H1 (cell line): Measurements from ENCODE around the gene ADD1. TPM values are rescaled to one million over a fixed set of nuclear protein-coding genes. Genes with fewer than 3 reads are reported as not detected.

Experiments
- CTCF ChIA-PET: fragments of 300-600 bp; sonication (Branson Sonifier 250); formaldehyde crosslinking; loops from one replicate; lab custom pipeline; 2021; ENCODE audit not compliant: partially characterized antibody; lab: Charles Lee
- POLR2A ChIA-PET: fragments of 300-600 bp; sonication (Branson Sonifier 250); formaldehyde crosslinking; loops from one replicate; lab custom pipeline; 2021; ENCODE audit warnings: inconsistent platforms; ENCODE audit not compliant: partially characterized antibody; lab: Charles Lee
- DNase-seq, 2 experiments: peaks; one replicate each; pipeline versions ENCODE4 v3.0.0 to v3.0.0-alpha.2; 2010 to 2022; ENCODE audit warnings: low spot score in 2 of 2, low read depth in 1 of 2, mixed read lengths in 1 of 2
- FAIRE-seq: peaks from 2 replicates; lab custom pipeline; 2011; peaks lifted over from hg19 to GRCh38; lab: Jason Lieb, UNC
- H2AFZ ChIP-seq: 2 replicates; pipeline ENCODE4 v1.8.1; 2012; ENCODE audit warnings: low read length, inconsistent platforms
- H2AK5ac ChIP-seq: 2 replicates; pipeline ENCODE4 v1.6.1; 2013; ENCODE audit warnings: low read depth, low read length
- H2BK120ac ChIP-seq: replicated peaks from 2 replicates; pipeline ENCODE3; 2013; ENCODE audit warnings: low read depth, low read length, inconsistent platforms
- H2BK12ac ChIP-seq: 2 replicates; pipeline ENCODE4 v1.6.1; 2013; ENCODE audit warnings: low read depth, low read length
- H2BK15ac ChIP-seq: 2 replicates; pipeline ENCODE4 v1.6.1; 2013; ENCODE audit warnings: low read length
- H2BK20ac ChIP-seq: 2 replicates; pipeline ENCODE4 v1.6.1; 2013; ENCODE audit warnings: low read length
- H2BK5ac ChIP-seq: 2 replicates; pipeline ENCODE4 v1.6.1; 2013; ENCODE audit warnings: low read depth, low read length
- H3K14ac ChIP-seq: 2 replicates; pipeline ENCODE4 v1.6.1; 2013; ENCODE audit warnings: inconsistent platforms; ENCODE audit not compliant: insufficient read length
- H3K18ac ChIP-seq: 2 replicates; pipeline ENCODE4 v1.6.1; 2013; ENCODE audit warnings: low read length; ENCODE audit errors: extremely low read depth
- H3K23ac ChIP-seq: 2 replicates; pipeline ENCODE4 v1.6.1; 2013; ENCODE audit warnings: inconsistent platforms; ENCODE audit not compliant: insufficient read length
- H3K23me2 ChIP-seq: 2 replicates; pipeline ENCODE4 v1.6.1; 2013; ENCODE audit warnings: low read depth, low read length
- H3K27ac ChIP-seq: 2 replicates; pipeline ENCODE4 v1.6.1; 2011; ENCODE audit warnings: low read depth, low read length, inconsistent platforms
- H3K27me3 ChIP-seq, 4 experiments: replicated peaks in 1 of 4; 1 replicate in 1 of 4; 2 replicates in 3 of 4; pipeline versions ENCODE4 v1.6.1 to v1.8.1; 2011 to 2013; ENCODE audit warnings: low read length in 3 of 4, mild to moderate bottlenecking in 3 of 4, inconsistent platforms in 2 of 4, mixed read lengths in 2 of 4, moderate library complexity in 1 of 4; ENCODE audit not compliant: control insufficient read depth in 3 of 4, insufficient read depth in 3 of 4; ENCODE audit errors: extremely low read depth in 1 of 4
- H3K36me3 ChIP-seq, 4 experiments: 2 replicates each; pipeline versions ENCODE4 v1.6.1 to v1.8.1; 2011 to 2013; ENCODE audit warnings: mild to moderate bottlenecking in 4 of 4, low read length in 3 of 4, moderate library complexity in 2 of 4, control low read depth in 1 of 4, inconsistent platforms in 1 of 4; ENCODE audit not compliant: insufficient read depth in 4 of 4, control insufficient read depth in 2 of 4
- H3K4ac ChIP-seq: replicated peaks from 2 replicates; pipeline ENCODE3; 2013; ENCODE audit warnings: low read length, low read depth, mixed read lengths, inconsistent platforms; ENCODE audit not compliant: insufficient read length
- H3K4me1 ChIP-seq, 4 experiments: replicated peaks in 1 of 4; 1 replicate in 1 of 4; 2 replicates in 3 of 4; pipeline versions ENCODE4 v1.6.1 to v1.8.1; 2011 to 2013; ENCODE audit warnings: low read length in 3 of 4, inconsistent platforms in 2 of 4, mixed read lengths in 1 of 4; ENCODE audit not compliant: insufficient read depth in 4 of 4, control insufficient read depth in 3 of 4
- H3K4me2 ChIP-seq, 2 experiments: 2 replicates each; pipeline versions ENCODE4 v1.6.1 to v1.8.1; 2011 to 2013; ENCODE audit warnings: low read depth in 2 of 2, low read length in 2 of 2, control low read depth in 1 of 2, inconsistent platforms in 1 of 2, mild to moderate bottlenecking in 1 of 2; ENCODE audit not compliant: insufficient read depth in 1 of 2
- H3K4me3 ChIP-seq, 4 experiments: fragments of 200-600, 300-600 bp in 1 of 4; sonication (generic), shearing (Covaris generic), sonication (Bioruptor Twin) in 1 of 4; 2 replicates each; pipeline versions ENCODE4 v1.5.1 to v1.8.1; 2011 to 2016; ENCODE audit warnings: low read length in 4 of 4, low read depth in 3 of 4, control low read depth in 2 of 4, inconsistent platforms in 2 of 4, mild to moderate bottlenecking in 2 of 4, mixed read lengths in 1 of 4, moderate library complexity in 1 of 4; ENCODE audit not compliant: insufficient read depth in 2 of 4; ENCODE audit errors: extremely low read depth in 1 of 4
- H3K56ac ChIP-seq: replicated peaks from 2 replicates; pipeline ENCODE3; 2013; ENCODE audit warnings: low read depth, mild to moderate bottlenecking, mixed read lengths, low read length, inconsistent platforms; ENCODE audit not compliant: insufficient read length
- H3K79me1 ChIP-seq: 2 replicates; pipeline ENCODE4 v1.6.1; 2013; ENCODE audit warnings: low read depth, low read length, control low read depth
- H3K79me2 ChIP-seq, 2 experiments: 2 replicates each; pipeline versions ENCODE4 v1.6.1 to v1.8.1; 2012 to 2013; ENCODE audit warnings: low read length in 2 of 2, mild to moderate bottlenecking in 2 of 2, inconsistent platforms in 1 of 2; ENCODE audit not compliant: insufficient read depth in 2 of 2, control insufficient read depth in 1 of 2
- H3K9ac ChIP-seq, 4 experiments: replicated peaks in 1 of 4; 1 replicate in 1 of 4; 2 replicates in 3 of 4; pipeline versions ENCODE4 v1.6.1 to v1.8.1; 2011 to 2013; ENCODE audit warnings: low read depth in 3 of 4, low read length in 3 of 4, control low read depth in 2 of 4, mild to moderate bottlenecking in 2 of 4, moderate library complexity in 2 of 4, inconsistent platforms in 1 of 4; ENCODE audit errors: extremely low read depth in 1 of 4
- H3K9me3 ChIP-seq, 2 experiments: 2 replicates each; pipeline versions ENCODE4 v1.6.1 to v1.8.1; 2012 to 2013; ENCODE audit warnings: mild to moderate bottlenecking in 2 of 2, moderate library complexity in 2 of 2, control low read depth in 1 of 2, inconsistent platforms in 1 of 2, low read depth in 1 of 2, low read length in 1 of 2, mixed read lengths in 1 of 2; ENCODE audit not compliant: insufficient read depth in 2 of 2
- H4K20me1 ChIP-seq, 2 experiments: replicated peaks in 1 of 2; 2 replicates each; pipeline versions ENCODE3 to v1.8.1; 2011 to 2013; ENCODE audit warnings: inconsistent platforms in 2 of 2, low read length in 2 of 2, mild to moderate bottlenecking in 1 of 2; ENCODE audit not compliant: insufficient read depth in 2 of 2, control insufficient read depth in 1 of 2
- H4K5ac ChIP-seq: 2 replicates; pipeline ENCODE4 v1.6.1; 2013; ENCODE audit warnings: low read length, low read depth, mixed read lengths, inconsistent platforms; ENCODE audit not compliant: insufficient read length
- H4K8ac ChIP-seq: 2 replicates; pipeline ENCODE4 v1.8.0; 2013; ENCODE audit warnings: mild to moderate bottlenecking, moderate library complexity, low read length, inconsistent platforms; ENCODE audit not compliant: insufficient read depth; ENCODE audit errors: extremely low read depth
- H4K91ac ChIP-seq: replicated peaks from 2 replicates; pipeline ENCODE3; 2013; ENCODE audit warnings: low read length, mixed read lengths, inconsistent platforms; ENCODE audit not compliant: insufficient read length
- ATF2 ChIP-seq: IDR thresholded peaks from 2 replicates; pipeline ENCODE4 v1.6.1; 2012; ENCODE audit warnings: low read length, inconsistent platforms
- BACH1 ChIP-seq: IDR thresholded peaks from 2 replicates; pipeline ENCODE4 v1.6.1; 2012; ENCODE audit warnings: low read length, improper control_type of control experiment
- KDM5A ChIP-seq: fragments of 200-600 bp; IDR thresholded peaks from 2 replicates; pipeline ENCODE4 v1.7.1; 2012; ENCODE audit warnings: mild to moderate bottlenecking, low read length, inconsistent platforms, mixed read lengths
- MAX ChIP-seq: IDR thresholded peaks from 2 replicates; pipeline ENCODE4 v1.6.1; 2012; ENCODE audit warnings: inconsistent platforms
- POLR2A ChIP-seq, 2 experiments: IDR thresholded peaks; 1 replicate in 1 of 2; 2 replicates in 1 of 2; pipeline ENCODE4 v1.6.1; 2011; ENCODE audit warnings: low read depth in 2 of 2, low read length in 2 of 2, mild to moderate bottlenecking in 2 of 2; ENCODE audit errors: control extremely low read depth in 1 of 2
- POLR2AphosphoS5 ChIP-seq: IDR thresholded peaks from 2 replicates; pipeline ENCODE4 v1.6.1; 2011; ENCODE audit warnings: low read depth, low read length
- SIRT6 ChIP-seq: IDR thresholded peaks from one replicate; pipeline ENCODE4 v1.7.1; 2012; ENCODE audit warnings: low read length, inconsistent platforms
- SUZ12 ChIP-seq: fragments of 200-600 bp; sonication (generic); IDR thresholded peaks from 2 replicates; pipeline ENCODE4 v1.6.1; 2012; ENCODE audit warnings: mild to moderate bottlenecking, inconsistent platforms, low read length, moderate library complexity, mixed read lengths
- TBP ChIP-seq: IDR thresholded peaks from 2 replicates; pipeline ENCODE4 v1.6.1; 2011; ENCODE audit warnings: low read depth, low read length, improper control_type of control experiment
- WGBS, 2 experiments: shearing (Covaris generic) in 1 of 2; methylation state at CpG; one replicate each; pipeline versions ENCODE4 v1.1.6 to v1.1.7; 2013 to 2015; ENCODE audit warnings: low lambda C conversion rate in 2 of 2, mixed read lengths in 2 of 2, inconsistent platforms in 1 of 2, low coverage in 1 of 2, missing lambda C conversion rate in 1 of 2; ENCODE audit not compliant: insufficient replicate concordance in 2 of 2, insufficient coverage in 1 of 2, insufficient read length in 1 of 2; ENCODE audit errors: extremely low coverage in 1 of 2, missing lambda C conversion rate in 1 of 2; 5-methylcytosine and 5-hydroxymethylcytosine counted together
- polyA plus RNA-seq, 7 experiments: library from polyadenylated mRNA; depleted of rRNA in 3 of 7; stranded (reverse) in 5 of 7; unstranded in 2 of 7; fragments of >200 nt in 5 of 7; fragments of 200-250 nt in 2 of 7; gene quantifications; 1 replicate in 5 of 7; 2 replicates in 1 of 7; 4 replicates in 1 of 7; pipeline versions ENCODE4 v1.2.1 to v1.2.3, GENCODE V29; 2011 to 2013; ENCODE audit warnings: missing spikeins in 2 of 7, mixed read lengths in 2 of 7
- total RNA-seq: library from RNA; stranded (reverse); fragmentation: NEBNext Ultra II Directional; extraction: Animal tissue kit (Norgen Biotek cat#: 25700); gene quantifications from 2 replicates; pipeline ENCODE4 v1.2.1, GENCODE V29; 2021

ADD1 gene
- total and polyA plus RNA-seq, 2 of the 8 experiments (the other 6 are each of a cell fraction or from before 2014, with no cell fraction given), result 113 to 143 TPM

GRCh38 chr4:2941138-2942036 lies 97.7 kb downstream of the ADD1 start:
- Histone ChIP-seq H2BK120ac (no peak overlapping the region), H3K23ac (no peak overlapping the region), H3K36me3 (peaks cover 46 to 81% (median 69%) of the 10 kb centered on the region in 4 experiments), H3K4ac (no peak overlapping the region), H3K27me3 (no peaks in the 10 kb centered on the region), H4K8ac (no peak overlapping the region), H2BK12ac (no peak overlapping the region), H3K79me2 (peaks cover 0 to under 1% of the 10 kb centered on the region in 2 experiments; a peak in 1 of 4 replicates), H3K56ac (no peak overlapping the region), H3K27ac (no peak overlapping the region), H4K91ac (no peak overlapping the region), H2BK15ac (no peak overlapping the region), H4K20me1 (peaks cover 15 to 26% of the 10 kb centered on the region in 2 experiments), H2AK5ac (no peak overlapping the region), H3K4me3 (no peak overlapping the region), H3K9ac (no peak overlapping the region), H2BK20ac (no peak overlapping the region), H3K4me1 (peaks cover 0 to 5% (median 0%) of the 10 kb centered on the region in 4 experiments; a peak in 2 of 7 replicates), H3K18ac (no peak overlapping the region), H2AFZ (no peak overlapping the region), H2BK5ac (no peak overlapping the region), H3K79me1 (peaks cover 7% of the 10 kb centered on the region; the same call in 1 of the 2 replicates), H3K14ac (no peak overlapping the region), H3K23me2 (no peaks in the 10 kb centered on the region), H3K9me3 (no peaks in the 10 kb centered on the region; a peak in 1 of 4 replicates), H3K4me2 (no peak overlapping the region), H4K5ac (no peak overlapping the region)
- no peak for DNase-seq
- POLR2A ChIA-PET, result interaction anchor here (0.6 to 1.3 kb wide), 3 partner anchors 10 to 520 kb away, joined by 3 to 4 read pairs (median 3); no protein-coding TSS in a partner anchor
- no peak for FAIRE-seq
- CTCF ChIA-PET, result interaction anchor here (0.7 to 1.0 kb wide), 3 partner anchors 12 to 182 kb away, joined by 3 to 4 read pairs (median 3); no protein-coding TSS in a partner anchor
- TF ChIP-seq SIRT6 (no peak), ATF2 (no peak), KDM5A (no peak), MAX (no peak), BACH1 (no peak), SUZ12 (no peak), TBP (no peak), POLR2AphosphoS5 (peak; percentile 35; the same call in 1 of the 2 replicates), POLR2A (IDR thresholded peaks at IDR 0.05; ENCODE audit: control extremely low read depth in 1 of 2, low read depth in 2 of 2, low read length in 2 of 2) (peak in 1 of 2 experiments; percentile 46; a peak in 1 of 3 replicates)
- WGBS, 2 experiments, result 94% methylated on average over 24 of the region's 24 CpGs; no CpG with 5 or more reads in 1 of the 2 experiments
